Gastroesophageal sphincter (tissue), 3 donors: ENCODE measurements around the gene TCF12.

Experiments
- CTCF ChIP-seq, 4 experiments: fragments of 200-600 bp in 2 of 4; fragments of 450-650 bp in 2 of 4; sonication (generic) in 1 of 4; IDR thresholded peaks; one replicate each; pipeline ENCODE4 v1.5.1; 2017 to 2019; ENCODE audit warnings: antibody characterized with exemption in 4 of 4, mild to moderate bottlenecking in 2 of 4, moderate library complexity in 2 of 4
- EP300 ChIP-seq: sonication (generic); formaldehyde crosslinking; IDR thresholded peaks from one replicate; pipeline ENCODE4 v1.6.1; 2017; ENCODE audit warnings: antibody characterized with exemption, mild to moderate bottlenecking
- POLR2A ChIP-seq, 2 donors: fragments of 450-650 bp; IDR thresholded peaks; one replicate each; pipeline ENCODE4 v1.6.1; 2017; ENCODE audit warnings: antibody characterized with exemption in 2 of 2, mild to moderate bottlenecking in 2 of 2, moderate library complexity in 1 of 2

GRCh38 chr15:56901931-56902330 lies 16.5 kb upstream of the TCF12 start:
- no peak for TF ChIP-seq POLR2A (IDR thresholded peaks at IDR 0.05)
- TF ChIP-seq CTCF (IDR thresholded peaks at IDR 0.05), result no peak
- TF ChIP-seq EP300, result no peak
